Memory B cell (primary cell): Measurements from ENCODE around the gene STIM1.

Source experiments
- ATAC-seq: fragments of 150-1000 bp; cut with Tn5 transposase; 2 replicates; pipeline ENCODE4 v1.10.0; 2021; ENCODE audit warnings: low read depth, mild to moderate bottlenecking, moderate library complexity
- DNase-seq, 2 donors: peaks; one replicate each; pipeline ENCODE4 v3.0.0; 2022; ENCODE audit warnings: low spot score in 2 of 2
- H3K27ac Mint-ChIP-seq: one replicate; pipeline ENCODE4 v1.8.0; 2022; ENCODE audit warnings: mild to moderate bottlenecking, moderate library complexity, mixed read lengths
- H3K27me3 Mint-ChIP-seq: one replicate; pipeline ENCODE4 v1.8.0; 2022; ENCODE audit warnings: mixed read lengths
- H3K36me3 Mint-ChIP-seq: one replicate; pipeline ENCODE4 v1.8.0; 2022; ENCODE audit warnings: mild to moderate bottlenecking, mixed read lengths
- H3K4me1 Mint-ChIP-seq: one replicate; pipeline ENCODE4 v1.8.0; 2022; ENCODE audit warnings: mixed read lengths
- H3K4me3 Mint-ChIP-seq: one replicate; pipeline ENCODE4 v1.8.0; 2022; ENCODE audit warnings: mild to moderate bottlenecking, moderate library complexity, mixed read lengths
- H3K9me3 Mint-ChIP-seq: one replicate; pipeline ENCODE4 v1.8.0; 2022; ENCODE audit warnings: mixed read lengths

Gene STIM1

GRCh38 chr11:3972431-3972830, 117.0 kb downstream of the STIM1 start:
- ATAC-seq, result no peak
- DNase-seq, result no peak
- Mint-ChIP-seq H3K4me1 (peaks cover 13% of the 10 kb centered on the region), H3K36me3 (peaks cover 25% of the 10 kb centered on the region), H3K9me3 (no peaks in the 10 kb centered on the region), H3K27ac (no peak overlapping the region), H3K27me3 (no peaks in the 10 kb centered on the region), H3K4me3 (no peak overlapping the region)

- Mint-ChIP-seq H3K36me3 (peaks cover 20% of the 10 kb centered on the region), H3K9me3 (no peaks in the 10 kb centered on the region), H3K27ac (no peak overlapping the region), H3K4me3 (no peak overlapping the region), H3K4me1 (peaks cover 32% of the 10 kb centered on the region), H3K27me3 (no peaks in the 10 kb centered on the region)
- DNase-seq (no peak), ATAC-seq (no peak)
Measured at GRCh38 chr11:3977078-3977477, 121.6 kb downstream of the STIM1 start.

- Mint-ChIP-seq H3K4me1 (peaks cover 42% of the 10 kb centered on the region), H3K9me3 (no peaks in the 10 kb centered on the region), H3K27ac (no peak overlapping the region), H3K36me3 (peaks cover 11% of the 10 kb centered on the region), H3K27me3 (no peaks in the 10 kb centered on the region), H3K4me3 (no peak overlapping the region)
- DNase-seq (no peak), ATAC-seq (no peak)
Measured at GRCh38 chr11:3981084-3981633, 125.7 kb downstream of the STIM1 start.

GRCh38 chr11:3982431-3982830, 127.0 kb downstream of the STIM1 start:
- H3K4me3 Mint-ChIP-seq, result no peak overlapping the region
- ATAC-seq, result no peak

GRCh38 chr11:3983101-3983500, 127.6 kb downstream of the STIM1 start:
- Mint-ChIP-seq H3K27ac (no peak overlapping the region), H3K27me3 (no peaks in the 10 kb centered on the region), H3K36me3 (peaks cover 13% of the 10 kb centered on the region), H3K4me3 (no peak overlapping the region), H3K4me1 (peaks cover 45% of the 10 kb centered on the region), H3K9me3 (no peaks in the 10 kb centered on the region)
- ATAC-seq (no peak), DNase-seq (no peak)

More at GRCh38 chr11:3982431-3982830, 127.0 kb downstream of the STIM1 start:
- H3K27ac Mint-ChIP-seq, result no peak overlapping the region
- peaks cover 39% of the 10 kb centered on the region for H3K4me1 Mint-ChIP-seq
- H3K36me3 Mint-ChIP-seq, result peaks cover 9% of the 10 kb centered on the region
- no peaks in the 10 kb centered on the region for H3K9me3 Mint-ChIP-seq
- H3K27me3 Mint-ChIP-seq, result no peaks in the 10 kb centered on the region
- DNase-seq, result no peak

GRCh38 chr11:3984896-3985295, 129.4 kb downstream of the STIM1 start:
- Mint-ChIP-seq H3K27me3 (no peaks in the 10 kb centered on the region), H3K9me3 (no peaks in the 10 kb centered on the region), H3K4me1 (peaks cover 42% of the 10 kb centered on the region), H3K36me3 (peaks cover 17% of the 10 kb centered on the region), H3K4me3 (no peak overlapping the region), H3K27ac (peak overlapping the region; percentile 45)
- ATAC-seq (peak; percentile 62), DNase-seq (peak in 1 of 2 donors; percentile 11)

GRCh38 chr11:3985631-3986030, 130.2 kb downstream of the STIM1 start:
- no peaks in the 10 kb centered on the region for H3K27me3 Mint-ChIP-seq
- H3K9me3 Mint-ChIP-seq, result no peaks in the 10 kb centered on the region
- peaks cover 38% of the 10 kb centered on the region for H3K4me1 Mint-ChIP-seq
- no peak overlapping the region for H3K4me3 Mint-ChIP-seq
- ATAC-seq, result no peak
- no peak for DNase-seq
- peaks cover 19% of the 10 kb centered on the region for H3K36me3 Mint-ChIP-seq
- H3K27ac Mint-ChIP-seq, result peak overlapping the region; percentile 45

- DNase-seq, result no peak
- Mint-ChIP-seq H3K4me1 (peaks cover 34% of the 10 kb centered on the region), H3K36me3 (peaks cover 18% of the 10 kb centered on the region), H3K27me3 (no peaks in the 10 kb centered on the region), H3K27ac (no peak overlapping the region), H3K4me3 (no peak overlapping the region), H3K9me3 (no peaks in the 10 kb centered on the region)
- ATAC-seq, result no peak
Measured at GRCh38 chr11:3986301-3986700, 130.8 kb downstream of the STIM1 start.

GRCh38 chr11:3989276-3989920, 133.9 kb downstream of the STIM1 start:
- Mint-ChIP-seq H3K4me1 (peaks cover 22% of the 10 kb centered on the region), H3K27me3 (no peaks in the 10 kb centered on the region), H3K9me3 (peaks cover 4% of the 10 kb centered on the region), H3K36me3 (peaks cover 26% of the 10 kb centered on the region), H3K27ac (no peak overlapping the region), H3K4me3 (no peak overlapping the region)
- DNase-seq (no peak), ATAC-seq (no peak)

GRCh38 chr11:3989921-3990290, 134.4 kb downstream of the STIM1 start:
- Mint-ChIP-seq H3K36me3 (peaks cover 30% of the 10 kb centered on the region), H3K4me3 (no peak overlapping the region), H3K9me3 (peaks cover 7% of the 10 kb centered on the region), H3K4me1 (peaks cover 25% of the 10 kb centered on the region), H3K27ac (no peak overlapping the region), H3K27me3 (no peaks in the 10 kb centered on the region)
- no peak for DNase-seq
- peak; percentile 65 for ATAC-seq

- peaks cover 34% of the 10 kb centered on the region for H3K36me3 Mint-ChIP-seq
- peaks cover 7% of the 10 kb centered on the region for H3K9me3 Mint-ChIP-seq
- no peaks in the 10 kb centered on the region for H3K27me3 Mint-ChIP-seq
- no peak for DNase-seq
- H3K27ac Mint-ChIP-seq, result no peak overlapping the region
- H3K4me3 Mint-ChIP-seq, result no peak overlapping the region
- ATAC-seq, result no peak
- peaks cover 20% of the 10 kb centered on the region for H3K4me1 Mint-ChIP-seq
Measured at GRCh38 chr11:3990406-3990805, 134.9 kb downstream of the STIM1 start.

GRCh38 chr11:3992964-3993363, 137.5 kb downstream of the STIM1 start:
- H3K27ac Mint-ChIP-seq, result no peak overlapping the region
- no peaks in the 10 kb centered on the region for H3K27me3 Mint-ChIP-seq
- ATAC-seq (no peak), DNase-seq (no peak)
- peaks cover 7% of the 10 kb centered on the region for H3K9me3 Mint-ChIP-seq
- peaks cover 17% of the 10 kb centered on the region for H3K4me1 Mint-ChIP-seq
- no peak overlapping the region for H3K4me3 Mint-ChIP-seq
- H3K36me3 Mint-ChIP-seq, result peaks cover 32% of the 10 kb centered on the region

- Mint-ChIP-seq H3K4me1 (peaks cover 16% of the 10 kb centered on the region), H3K36me3 (peaks cover 29% of the 10 kb centered on the region), H3K9me3 (peaks cover 7% of the 10 kb centered on the region), H3K27me3 (no peaks in the 10 kb centered on the region), H3K4me3 (no peak overlapping the region), H3K27ac (no peak overlapping the region)
- DNase-seq (no peak), ATAC-seq (no peak)
Measured at GRCh38 chr11:3994030-3994640, 138.7 kb downstream of the STIM1 start.

- Mint-ChIP-seq H3K36me3 (peaks cover 27% of the 10 kb centered on the region), H3K4me3 (no peak overlapping the region), H3K27me3 (no peaks in the 10 kb centered on the region), H3K4me1 (peaks cover 17% of the 10 kb centered on the region), H3K27ac (no peak overlapping the region), H3K9me3 (peaks cover 7% of the 10 kb centered on the region)
- no peak for DNase-seq
- ATAC-seq, result no peak
Measured at GRCh38 chr11:3995307-3995706, 139.8 kb downstream of the STIM1 start.
